HG03280 (cell line): ENCODE results near the gene SDSL.
A peak's percentile ranks its signal among the peaks of the same experiment; 100 is the strongest.

ENCODE experiments used
- ATAC-seq: cut with Tn5 transposase; IDR thresholded peaks from one replicate; pipeline ENCODE4 v1.9.1; 2021; ENCODE audit warnings: mild to moderate bottlenecking, moderate library complexity; ENCODE audit not compliant: unreplicated experiment

Gene SDSL

DNA sequence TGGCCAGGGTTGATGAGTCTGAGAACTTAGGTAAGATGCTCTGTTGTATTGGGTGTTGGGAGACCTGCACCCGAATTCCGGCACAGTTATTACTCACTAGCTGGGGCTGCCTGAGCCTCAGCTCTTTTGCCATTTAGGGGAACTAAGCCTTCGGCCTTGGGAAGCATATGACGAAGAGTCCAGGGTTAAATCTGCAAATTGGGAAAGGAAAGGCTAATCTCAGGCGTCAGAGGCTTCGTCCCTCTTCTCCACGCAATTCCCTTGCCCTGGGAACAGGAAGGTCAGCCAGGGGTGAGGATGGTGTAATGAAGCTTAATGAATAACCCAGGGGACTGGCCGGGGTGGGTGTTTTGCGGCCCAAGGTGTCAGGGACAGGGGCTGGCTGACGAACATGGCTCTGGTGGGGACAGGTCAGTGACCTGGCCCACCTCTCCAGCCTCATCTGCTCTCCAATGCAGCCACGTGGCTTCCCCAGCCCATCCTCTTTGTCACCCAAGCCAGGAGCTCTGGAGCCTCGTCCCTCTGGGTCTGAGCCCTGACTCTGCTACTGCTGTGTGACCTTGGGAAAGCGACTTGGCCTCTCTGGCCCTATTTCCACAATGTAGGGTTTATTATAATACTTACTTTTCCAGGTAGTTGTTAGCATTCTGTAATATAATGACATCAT, 3.8 kb upstream of the SDSL start:
- no peak for ATAC-seq

DNA sequence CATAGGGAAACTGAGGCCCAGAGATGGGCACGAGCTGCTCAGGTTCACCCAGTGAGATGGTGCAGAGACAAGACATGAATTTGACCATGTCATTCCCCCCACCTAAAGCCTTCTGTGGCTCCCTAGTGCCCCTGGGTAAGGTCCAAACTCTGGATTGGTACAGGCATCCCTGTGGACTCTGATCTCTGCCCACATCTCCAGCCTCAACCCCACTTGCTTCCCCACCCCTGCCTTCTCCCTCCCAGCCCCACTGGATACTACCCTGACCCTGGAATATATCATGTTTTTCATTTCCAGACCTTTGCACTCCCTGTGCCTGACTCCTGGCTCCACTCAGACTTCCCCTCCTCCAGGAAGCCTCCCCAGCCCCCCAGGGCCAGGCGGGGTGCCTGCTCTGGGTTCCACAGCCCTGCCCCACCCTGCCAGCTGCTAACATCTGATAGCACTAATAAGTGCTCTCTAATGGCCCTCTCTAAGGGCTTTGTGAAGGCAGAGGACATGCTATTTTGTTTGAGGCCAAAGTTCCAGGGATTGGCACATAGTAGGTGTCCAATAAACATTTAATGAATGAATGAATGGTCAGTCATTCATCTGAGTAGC, 1.1 kb upstream of the SDSL start:
- no peak for ATAC-seq

DNA sequence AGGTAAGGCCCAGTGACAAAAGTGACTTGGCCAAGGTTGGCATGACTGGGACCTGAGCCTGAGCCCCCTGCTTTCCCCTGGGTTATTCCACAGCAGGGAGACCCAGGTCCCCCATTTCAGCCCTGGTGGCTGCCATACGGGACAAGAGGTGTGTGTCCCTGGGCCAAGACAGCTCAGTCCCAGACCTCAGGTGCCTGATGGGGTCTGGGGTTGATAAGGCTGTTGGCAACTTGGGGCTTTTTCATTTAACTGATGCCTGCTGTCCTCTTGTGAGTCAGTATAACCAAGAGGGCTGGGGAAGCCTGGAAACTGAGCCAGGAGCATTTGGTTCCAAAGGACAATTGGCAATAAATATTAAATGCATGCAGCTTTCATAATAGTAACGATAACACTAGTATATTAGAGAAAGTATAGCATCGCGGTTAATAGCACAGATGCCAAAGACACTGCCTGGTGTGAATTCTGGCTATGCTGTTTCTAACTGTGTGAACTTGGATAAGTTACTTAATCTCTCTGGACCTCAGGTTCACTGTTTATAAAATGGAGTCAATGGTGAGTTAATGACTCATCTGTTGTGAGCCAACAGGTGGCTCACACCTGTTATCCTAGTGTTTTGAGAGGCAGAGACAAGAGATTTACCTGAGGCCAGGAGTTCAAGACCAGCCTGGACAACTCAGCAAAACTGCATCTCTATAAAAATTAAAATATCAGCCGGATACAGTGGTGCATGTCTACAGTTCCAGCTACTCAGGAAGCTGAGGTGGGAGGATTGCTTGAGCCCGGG, 898 bp downstream of the SDSL start:
- no peak for ATAC-seq

DNA sequence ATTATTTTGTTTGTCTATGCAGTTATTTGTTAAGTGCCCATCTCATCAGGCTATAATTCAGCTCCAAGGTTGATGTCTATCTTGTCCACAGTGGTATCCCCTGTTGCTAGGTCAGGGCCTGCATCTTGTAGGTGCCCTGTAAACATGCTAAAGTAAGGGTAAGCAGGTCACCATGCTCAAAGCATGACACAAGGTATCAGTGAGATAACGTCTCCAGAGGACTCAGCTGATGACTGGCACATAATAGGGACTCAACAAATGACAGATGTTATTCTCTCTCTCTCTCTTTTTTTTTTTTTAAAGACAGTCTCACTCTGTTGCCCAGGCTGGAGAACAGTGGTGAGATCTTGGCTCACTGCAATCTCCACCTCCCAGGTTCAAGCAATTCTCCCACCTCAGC, 2.3 kb downstream of the SDSL start:
- ATAC-seq = no peak

DNA sequence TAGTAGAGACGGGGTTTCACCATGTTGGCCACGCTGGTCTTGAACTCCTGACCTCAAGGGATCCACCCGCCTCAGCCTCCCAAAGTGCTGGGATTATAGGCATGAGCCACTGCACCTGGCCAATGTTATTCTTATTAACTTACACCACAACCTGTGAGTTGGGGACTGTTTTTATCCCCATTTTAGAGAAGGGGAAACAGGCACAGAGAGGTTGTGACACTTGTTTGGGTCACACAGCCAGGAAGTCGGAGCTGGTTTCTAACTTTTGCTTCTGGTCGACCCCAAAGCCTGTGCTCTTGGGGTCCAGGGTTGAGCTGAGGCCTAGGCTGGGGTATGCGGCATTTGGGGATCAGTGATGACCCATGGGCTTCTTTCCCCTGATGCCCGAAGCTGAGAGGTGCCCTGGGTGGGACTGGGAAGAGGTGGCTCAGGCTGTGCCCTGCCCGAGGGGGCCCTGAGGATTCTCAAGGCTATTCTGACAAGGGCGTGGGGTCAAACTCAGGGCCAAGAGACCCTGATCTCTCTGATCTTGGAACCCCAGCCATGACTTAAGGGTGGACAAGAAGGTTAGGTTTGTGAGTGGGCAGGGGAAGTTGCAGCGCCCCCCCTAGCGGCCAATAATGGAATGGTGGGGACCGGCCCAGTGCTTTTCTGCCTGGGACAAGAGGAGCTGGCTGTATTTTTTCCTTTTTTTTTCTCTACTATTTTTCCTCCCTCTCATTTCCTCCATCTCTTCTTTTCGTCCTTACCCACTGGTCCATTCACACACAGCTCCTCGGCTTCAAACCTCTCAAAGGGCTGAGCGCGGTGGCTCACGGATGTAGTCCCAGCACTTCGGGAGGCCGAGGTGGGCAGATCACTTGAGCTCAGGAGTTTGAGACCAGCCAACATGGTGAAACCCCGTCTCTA, 3.0 kb downstream of the SDSL start:
- peak; percentile 39 for ATAC-seq

DNA sequence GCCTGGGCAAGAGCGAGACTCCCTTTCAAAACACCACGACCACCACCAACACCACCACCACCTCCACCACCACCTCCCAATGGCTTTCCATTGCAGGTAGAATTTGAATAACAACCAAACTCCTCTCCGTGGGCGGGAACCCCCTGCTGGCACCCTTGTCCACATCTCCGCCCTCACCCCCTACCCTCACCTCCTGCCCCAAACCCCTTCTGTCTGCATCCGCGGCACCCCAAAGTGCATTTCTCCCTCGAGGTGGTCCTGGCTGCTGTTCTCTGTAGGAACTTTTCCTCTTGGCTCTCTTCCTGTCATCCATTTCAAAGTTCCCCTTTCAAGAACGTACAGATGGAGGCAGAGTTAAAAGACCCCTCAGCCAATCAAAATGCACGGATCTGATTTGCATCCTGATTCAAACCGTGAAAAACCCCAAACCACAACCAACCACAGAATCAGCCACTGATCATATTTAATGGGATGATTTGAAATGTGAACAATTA, 3.8 kb downstream of the SDSL start:
- ATAC-seq = no peak

DNA sequence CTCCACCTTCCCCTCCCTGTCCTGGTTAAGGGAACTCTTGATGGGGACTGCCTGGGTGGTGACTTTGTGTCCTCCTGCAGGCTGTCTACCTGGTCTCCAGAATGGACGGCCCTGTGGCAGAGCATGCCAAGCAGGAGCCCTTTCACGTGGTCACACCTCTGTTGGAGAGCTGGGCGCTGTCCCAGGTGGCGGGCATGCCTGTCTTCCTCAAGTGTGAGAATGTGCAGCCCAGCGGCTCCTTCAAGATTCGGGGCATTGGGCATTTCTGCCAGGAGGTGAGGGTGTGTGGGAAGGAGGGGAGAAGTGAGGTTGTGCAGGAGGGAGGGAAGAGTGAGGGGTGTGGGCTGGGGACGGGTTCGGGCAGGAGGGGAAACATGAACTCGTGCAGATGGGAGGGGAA, 5.7 kb downstream of the SDSL start:
- ATAC-seq = no peak

DNA sequence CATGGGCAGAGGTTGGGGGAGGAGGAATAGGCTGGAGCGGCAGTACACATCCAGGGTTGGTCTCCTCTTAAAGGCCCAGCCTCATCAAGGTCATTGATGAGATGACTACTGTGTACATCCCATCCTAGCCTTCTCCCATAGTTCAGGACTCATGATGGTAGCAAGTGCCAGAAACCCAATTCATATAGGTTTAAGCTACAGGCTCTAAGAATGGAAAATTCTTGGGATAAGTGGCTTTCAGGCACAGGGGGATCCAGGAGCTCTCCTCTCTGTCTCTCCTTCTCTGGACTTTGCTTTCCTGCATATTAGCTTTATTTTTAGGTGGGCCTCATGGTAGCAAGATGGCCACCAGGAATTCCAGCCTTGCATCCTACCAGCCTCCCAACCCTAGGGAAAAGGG, 6.3 kb downstream of the SDSL start:
- no peak for ATAC-seq

DNA sequence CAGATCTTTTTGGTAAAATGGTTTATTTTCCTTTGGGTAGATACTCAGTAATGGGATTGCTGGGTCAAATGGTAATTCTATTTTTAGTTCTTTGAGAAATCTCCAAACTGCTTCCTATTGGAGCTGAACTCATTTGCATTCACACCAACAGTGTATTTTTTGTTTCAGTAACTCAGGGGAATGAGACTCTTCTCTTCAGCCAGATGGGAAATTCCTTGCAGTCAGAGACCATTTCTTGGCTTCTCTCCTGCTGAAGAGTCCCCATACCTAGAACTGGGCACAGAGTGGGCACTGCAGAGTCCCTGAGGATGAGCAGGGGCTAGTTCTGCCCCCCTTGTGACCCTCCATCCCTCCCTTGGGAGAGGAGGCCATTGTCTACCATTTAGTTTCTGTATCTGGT, 10.8 kb downstream of the SDSL start:
- no peak for ATAC-seq

DNA sequence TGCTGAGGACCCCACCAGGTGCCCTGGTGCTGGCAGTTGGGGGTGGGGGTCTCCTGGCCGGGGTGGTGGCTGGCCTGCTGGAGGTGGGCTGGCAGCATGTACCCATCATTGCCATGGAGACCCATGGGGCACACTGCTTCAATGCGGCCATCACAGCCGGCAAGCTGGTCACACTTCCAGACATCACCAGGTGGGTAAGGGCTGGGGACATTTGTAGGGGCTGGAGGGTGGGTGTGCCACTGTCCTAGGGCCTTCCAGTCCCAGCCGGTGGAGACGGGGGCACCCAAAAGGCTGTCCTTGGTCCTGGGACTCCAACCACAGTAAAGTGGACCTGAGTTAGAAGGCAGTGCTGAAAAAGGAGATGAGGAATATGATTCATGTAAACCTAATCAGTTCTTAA, 13.2 kb downstream of the SDSL start:
- ATAC-seq = no peak

DNA sequence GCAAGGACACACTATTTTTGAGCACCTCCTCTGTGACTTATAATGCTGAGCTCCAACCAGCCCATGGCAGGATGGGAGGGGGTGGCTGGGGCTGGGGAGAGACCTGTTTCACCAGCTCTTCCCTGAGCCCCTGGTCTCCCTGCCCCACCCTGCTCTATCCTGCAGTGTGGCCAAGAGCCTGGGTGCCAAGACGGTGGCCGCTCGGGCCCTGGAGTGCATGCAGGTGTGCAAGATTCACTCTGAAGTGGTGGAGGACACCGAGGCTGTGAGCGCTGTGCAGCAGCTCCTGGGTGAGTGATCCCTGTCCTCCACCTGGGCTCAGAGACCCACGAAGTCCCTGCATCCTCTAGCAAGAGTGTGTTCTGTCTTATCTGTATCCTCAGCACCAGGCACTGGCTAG, 14.4 kb downstream of the SDSL start:
- ATAC-seq = no peak

DNA sequence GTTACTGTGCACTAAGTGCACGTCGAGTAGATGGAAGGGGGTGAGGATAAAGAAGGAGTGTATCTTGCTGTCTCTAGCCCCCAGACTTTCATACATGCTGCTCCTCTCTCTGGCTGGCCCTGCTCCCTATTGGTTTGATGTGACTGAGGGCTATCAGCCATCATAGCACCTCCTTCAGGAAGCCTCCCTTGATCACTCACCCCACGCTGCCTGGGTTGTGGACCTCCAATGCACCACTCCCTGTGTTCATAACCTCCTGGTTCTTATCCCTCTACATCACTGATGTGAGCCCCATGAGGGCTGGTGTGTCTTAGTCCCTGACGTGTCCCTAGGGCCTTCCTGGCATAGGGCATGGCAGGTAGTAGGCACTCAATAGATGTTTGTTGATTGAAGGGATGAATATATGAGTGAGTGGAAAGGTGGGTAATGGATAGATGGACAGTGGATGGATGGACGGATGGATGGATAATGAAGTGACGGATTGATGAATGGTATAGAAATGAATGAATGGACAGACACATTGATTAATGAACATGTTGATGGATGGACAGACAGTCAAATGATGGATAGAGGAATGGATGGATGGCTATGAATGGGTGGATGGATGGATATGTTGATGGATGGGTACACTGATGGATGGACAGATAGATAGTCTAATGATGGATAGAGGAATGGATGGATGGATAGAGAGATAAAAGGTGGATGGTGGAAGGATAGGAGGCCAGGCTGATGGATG, 15.0 kb downstream of the SDSL start:
- ATAC-seq = no peak

DNA sequence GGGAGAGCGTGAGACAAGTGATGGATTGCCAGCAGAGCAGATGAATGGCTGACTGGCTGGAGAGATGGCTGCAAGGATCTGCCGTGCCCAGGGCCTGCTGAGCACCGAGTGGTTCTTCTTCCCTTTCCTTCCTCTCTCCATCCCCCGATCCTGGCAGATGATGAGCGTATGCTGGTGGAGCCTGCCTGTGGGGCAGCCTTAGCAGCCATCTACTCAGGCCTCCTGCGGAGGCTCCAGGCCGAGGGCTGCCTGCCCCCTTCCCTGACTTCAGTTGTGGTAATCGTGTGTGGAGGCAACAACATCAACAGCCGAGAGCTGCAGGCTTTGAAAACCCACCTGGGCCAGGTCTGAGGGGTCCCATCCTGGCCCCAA, 15.5 kb downstream of the SDSL start:
- ATAC-seq = no peak

DNA sequence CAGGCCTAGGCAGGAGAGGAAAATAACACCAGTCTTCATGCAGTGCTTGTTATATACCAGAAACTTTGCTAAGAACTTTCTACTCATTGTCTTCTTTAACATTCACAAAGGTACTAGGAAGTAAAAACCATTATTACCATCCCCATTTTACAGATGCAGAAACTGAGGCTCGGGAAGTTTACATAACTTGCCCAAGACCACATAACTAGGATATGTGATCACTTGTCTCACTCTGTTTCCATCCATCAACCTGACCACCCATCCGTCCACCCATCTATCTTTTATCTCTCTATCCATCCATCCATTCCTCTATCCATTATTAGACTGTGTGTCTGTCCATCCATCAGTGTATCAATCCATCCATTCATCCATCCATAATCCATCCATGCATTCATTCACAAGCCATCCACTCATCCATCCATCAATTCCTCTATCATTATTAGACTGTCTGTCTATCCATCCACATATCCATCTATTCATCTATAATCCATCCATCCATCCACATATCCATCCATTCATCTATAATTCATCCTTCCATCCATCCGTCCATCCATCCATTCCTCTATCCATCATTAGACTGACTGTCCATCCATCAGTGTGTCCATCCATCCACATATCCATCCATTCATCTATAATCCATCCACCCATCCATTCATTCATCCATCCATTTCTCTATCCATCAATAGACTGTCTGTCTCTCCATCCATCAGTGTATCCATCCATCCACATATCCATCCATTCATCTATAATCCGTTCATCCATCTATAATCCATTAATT, 16.5 kb downstream of the SDSL start:
- no peak for ATAC-seq

DNA sequence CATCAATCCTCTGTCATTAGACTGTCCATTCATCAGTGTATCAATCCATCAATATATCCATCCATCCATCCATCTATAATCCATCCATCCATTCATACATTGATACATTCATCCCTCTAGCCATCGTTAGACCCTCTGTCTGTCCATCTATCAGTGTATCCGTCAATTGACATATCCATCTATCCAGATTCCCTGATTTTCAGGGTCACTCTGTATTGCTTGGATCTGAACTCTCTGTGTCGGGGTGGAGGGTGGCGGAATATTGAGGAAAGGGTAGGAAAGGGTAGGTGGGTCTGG, 17.1 kb downstream of the SDSL start:
- no peak for ATAC-seq

DNA sequence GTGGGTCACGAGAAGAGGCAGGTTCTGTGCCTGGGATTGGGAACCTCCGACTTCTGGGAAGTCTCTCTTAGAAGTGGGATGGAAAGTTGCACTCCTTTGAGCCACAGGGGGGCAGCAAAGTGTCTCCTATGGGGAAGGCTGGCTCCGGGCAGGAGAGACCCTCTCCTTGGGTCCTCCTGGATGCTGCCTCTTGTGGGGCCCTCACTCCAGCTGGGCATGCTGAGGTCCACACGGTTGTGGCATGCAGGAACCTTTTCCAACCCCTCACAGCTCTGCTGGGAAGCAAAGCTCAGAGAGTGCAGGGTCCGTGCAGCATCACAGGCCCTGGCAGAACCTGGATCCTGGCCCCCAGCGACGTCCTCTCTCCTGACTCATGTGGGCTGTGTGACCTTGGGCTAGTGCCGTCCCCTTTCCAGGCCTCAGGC, 17.4 kb downstream of the SDSL start:
- ATAC-seq = no peak

DNA sequence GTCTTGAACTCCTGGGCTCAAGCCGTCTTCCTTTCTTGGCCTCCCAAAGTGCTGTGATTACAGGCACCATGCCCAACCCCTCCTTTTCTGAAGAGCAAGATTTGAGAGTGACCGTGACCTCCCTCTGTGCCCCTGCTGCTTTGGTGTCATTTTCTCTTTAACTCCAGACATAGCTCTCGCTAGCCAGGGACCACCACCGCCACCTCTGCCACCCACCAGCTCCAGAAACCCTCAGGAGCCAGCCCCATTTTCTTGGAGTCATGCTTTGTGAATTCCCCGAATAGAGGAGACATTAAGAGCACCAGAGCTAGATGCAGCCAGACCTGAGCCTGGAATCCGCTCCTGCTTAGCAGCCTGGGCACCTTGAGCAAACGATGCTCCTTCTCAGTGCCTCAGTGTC, 18.2 kb downstream of the SDSL start:
- no peak for ATAC-seq

DNA sequence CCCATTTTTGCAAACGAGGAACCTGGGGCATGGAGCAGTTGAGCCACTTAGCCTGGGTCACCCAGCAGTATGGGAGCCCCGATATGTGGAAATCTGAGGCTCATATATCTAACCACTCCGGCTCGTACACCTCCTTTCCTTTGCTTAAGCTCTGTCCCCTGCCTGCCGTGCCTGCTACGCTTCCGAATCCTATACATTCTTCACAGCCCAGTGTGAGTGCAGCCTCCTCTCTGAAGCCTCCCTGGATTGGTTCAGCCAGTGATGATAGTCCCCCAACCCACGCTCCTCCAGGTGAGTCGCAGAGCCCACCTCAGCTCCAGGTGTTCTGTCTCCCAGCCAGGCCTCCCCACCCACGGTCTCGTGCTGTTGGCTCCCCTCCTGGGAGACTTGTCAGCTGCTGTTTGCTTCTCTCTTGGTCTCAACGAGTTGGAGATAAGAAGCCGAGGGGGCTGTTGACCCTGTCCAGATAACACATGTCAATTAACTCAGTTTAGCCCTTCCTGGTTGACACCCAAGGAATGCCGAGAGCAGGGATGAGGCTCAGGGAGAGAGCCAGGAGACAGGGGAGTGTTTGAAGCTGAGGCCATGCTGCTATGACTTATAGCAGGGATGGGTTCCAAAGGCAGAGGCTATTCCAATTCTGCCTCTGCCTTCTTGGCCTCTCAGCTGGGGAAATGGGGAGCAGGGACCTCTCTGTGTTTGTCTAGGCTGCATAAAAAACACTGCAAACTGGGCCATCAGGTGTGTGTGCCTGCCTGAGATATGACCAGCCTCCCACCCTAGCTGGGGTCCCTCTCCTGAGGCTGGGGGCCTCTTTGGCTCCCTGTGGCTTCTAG, 19.0 kb downstream of the SDSL start:
- ATAC-seq = no peak

DNA sequence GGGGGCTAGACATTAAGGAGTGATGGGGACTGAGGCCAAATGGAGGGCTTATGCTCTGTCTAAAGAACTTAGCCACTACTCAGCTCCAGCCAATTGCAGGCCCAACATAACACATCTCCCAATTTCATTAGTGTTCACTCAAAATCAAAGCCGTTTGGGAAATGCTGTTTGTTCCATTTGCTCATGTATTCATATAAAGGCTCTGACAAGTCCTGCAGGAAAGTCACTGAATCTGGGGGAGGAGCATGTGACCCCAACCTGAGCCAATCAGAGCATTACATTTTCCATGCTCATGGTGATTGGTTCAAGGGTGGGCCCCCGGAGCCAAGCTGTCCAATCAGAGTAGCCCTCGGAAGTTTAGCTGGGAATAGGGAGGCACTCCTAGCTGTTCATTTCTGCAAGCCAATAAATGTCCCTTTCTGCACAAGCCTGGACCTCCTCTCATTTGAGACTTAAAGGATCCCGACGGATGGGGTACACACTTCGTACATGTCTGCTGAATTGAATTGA, 20.9 kb downstream of the SDSL start:
- no peak for ATAC-seq
